GM23338 (cell line): ENCODE results near the gene WASL. TPM values are rescaled to one million over a fixed set of nuclear protein-coding genes. Genes with fewer than 3 reads are reported as not detected.

Experiments used
- ATAC-seq: fragments of 200-7000 bp; cut with Tn5 transposase; 3 replicates; pipeline ENCODE4 v1.9.1; 2020
- DNase-seq: peaks from one replicate; pipeline ENCODE4 v3.0.0-alpha.2; 2015; ENCODE audit warnings: low spot score
- H2AFZ ChIP-seq: fragments of 200-600 bp; sonication (generic); 2 replicates; pipeline ENCODE4 v1.8.0; 2016; ENCODE audit warnings: antibody characterized with exemption, mild to moderate bottlenecking, moderate library complexity
- H3F3A ChIP-seq: fragments of 200-600 bp; sonication (generic); replicated peaks from 2 replicates; pipeline ENCODE4 v1.8.0; 2017; ENCODE audit warnings: antibody characterized with exemption, mixed run types, low read depth
- H3K27ac ChIP-seq: fragments of 200-600 bp; sonication (generic); 2 replicates; pipeline ENCODE4 v1.6.1; 2016; ENCODE audit warnings: low read depth
- H3K27me3 ChIP-seq: fragments of 200-600 bp; sonication (generic); 2 replicates; pipeline ENCODE4 v1.8.0; 2016; ENCODE audit warnings: mild to moderate bottlenecking, mixed run types, moderate library complexity; ENCODE audit not compliant: insufficient read depth
- H3K36me3 ChIP-seq: fragments of 200-600 bp; sonication (generic); 2 replicates; pipeline ENCODE4 v1.8.0; 2016; ENCODE audit warnings: mild to moderate bottlenecking; ENCODE audit not compliant: insufficient read depth
- H3K4me1 ChIP-seq: fragments of 200-600 bp; sonication (generic); 2 replicates; pipeline ENCODE4 v1.8.0; 2016; ENCODE audit warnings: mild to moderate bottlenecking, moderate library complexity; ENCODE audit not compliant: insufficient read depth
- H3K4me2 ChIP-seq: fragments of 200-600 bp; sonication (generic); 2 replicates; pipeline ENCODE4 v1.7.1; 2017; ENCODE audit warnings: mixed run types
- H3K4me3 ChIP-seq: fragments of 200-600 bp; sonication (generic); 2 replicates; pipeline ENCODE4 v1.6.1; 2016; ENCODE audit warnings: mixed run types
- H3K79me2 ChIP-seq: fragments of 200-600 bp; sonication (generic); replicated peaks from 2 replicates; pipeline ENCODE4 v1.8.0; 2017; ENCODE audit warnings: mild to moderate bottlenecking; ENCODE audit not compliant: insufficient read depth
- H3K9me2 ChIP-seq: fragments of 200-600 bp; sonication (generic); 2 replicates; pipeline ENCODE4 v1.8.0; 2017; ENCODE audit not compliant: insufficient read depth
- H4K20me1 ChIP-seq: fragments of 200-600 bp; sonication (generic); replicated peaks from 2 replicates; pipeline ENCODE4 v1.8.0; 2017; ENCODE audit warnings: mild to moderate bottlenecking; ENCODE audit not compliant: insufficient read depth
- H3K27ac Mint-ChIP-seq: 2 replicates; pipeline ENCODE4 v1.8.0; 2020; ENCODE audit warnings: inconsistent platforms, mild to moderate bottlenecking, moderate library complexity, mixed read lengths
- H3K27me3 Mint-ChIP-seq: 3 replicates; pipeline ENCODE4 v1.8.0; 2022; ENCODE audit warnings: low read depth, mild to moderate bottlenecking, moderate library complexity, mixed read lengths, inconsistent platforms; ENCODE audit not compliant: insufficient read depth, poor library complexity
- H3K36me3 Mint-ChIP-seq: 3 replicates; pipeline ENCODE4 v1.8.0; 2021; ENCODE audit warnings: low read depth, mild to moderate bottlenecking, inconsistent platforms, moderate library complexity, mixed read lengths
- H3K4me1 Mint-ChIP-seq: 3 replicates; pipeline ENCODE4 v1.8.0; 2020; ENCODE audit warnings: mild to moderate bottlenecking, inconsistent platforms, mixed read lengths
- H3K4me3 Mint-ChIP-seq: 3 replicates; pipeline ENCODE4 v1.8.0; 2021; ENCODE audit warnings: moderate library complexity, mild to moderate bottlenecking, inconsistent platforms, mixed read lengths
- H3K9me3 Mint-ChIP-seq: 3 replicates; pipeline ENCODE4 v1.8.0; 2020; ENCODE audit warnings: moderate library complexity, mild to moderate bottlenecking, inconsistent platforms, mixed read lengths
- ETS1 ChIP-seq: IDR thresholded peaks from 2 replicates; pipeline ENCODE4 v1.6.1; 2016; ENCODE audit warnings: antibody characterized with exemption
- EZH2 ChIP-seq: fragments of 200-600 bp; sonication (generic); IDR thresholded peaks from one replicate; pipeline ENCODE4 v1.8.0; 2017; ENCODE audit warnings: antibody characterized with exemption, mild to moderate bottlenecking, low read depth; ENCODE audit not compliant: unreplicated experiment
- EZH2phosphoT487 ChIP-seq: fragments of 200-600 bp; sonication (generic); IDR thresholded peaks from one replicate; pipeline ENCODE4 v1.8.1; 2018; ENCODE audit warnings: antibody characterized with exemption; ENCODE audit not compliant: unreplicated experiment
- POLR2AphosphoS5 ChIP-seq: IDR thresholded peaks from 2 replicates; pipeline ENCODE4 v1.6.1; 2016; ENCODE audit warnings: antibody characterized with exemption, low read depth
- ZNF331 ChIP-seq: fragments of 250-450 bp; sonication (Bioruptor Pico); IDR thresholded peaks from 2 replicates; pipeline ENCODE4 v1.5.0; 2020; ENCODE audit warnings: low read depth, mild to moderate bottlenecking, moderate library complexity
- ZNF462 ChIP-seq: fragments of 250-450 bp; sonication (Bioruptor Pico); IDR thresholded peaks from 2 replicates; pipeline ENCODE4 v1.5.0; 2020; ENCODE audit warnings: mild to moderate bottlenecking, moderate library complexity
- polyA plus RNA-seq: library from polyadenylated mRNA; unstranded; fragments of >200 nt; fragmentation: Nextera tagmentation; extraction: Ambion mirVana; gene quantifications from 2 replicates; pipeline ENCODE4 v1.2.1, GENCODE V29; 2016
- total RNA-seq: library from RNA; depleted of rRNA; stranded (reverse); fragments of >200 nt; shearing (Covaris generic); gene quantifications from 2 replicates; pipeline ENCODE4 v1.2.3, GENCODE V29; 2014

The WASL gene
- total and polyA plus RNA-seq, 2 experiments from 2014 or later, result 36.4 to 45.3 TPM

- TF ChIP-seq ZNF462 (CRISPR knock-in tag) (no peak), EZH2phosphoT487 (no peak), ETS1 (no peak)
Observed at GRCh38 chr7:123788584-123788983, 39.8 kb upstream of the WASL start (continued).

- Histone ChIP-seq H3K4me3 (no peak overlapping the region), H4K20me1 (no peaks in the 10 kb centered on the region), H3K36me3 (no peaks in the 10 kb centered on the region), H3F3A (no peaks in the 10 kb centered on the region), H3K4me2 (no peak overlapping the region), H3K9me2 (peaks cover 13% of the 10 kb centered on the region; the same call in 1 of the 2 replicates), H3K4me1 (peaks cover 14% of the 10 kb centered on the region), H3K27me3 (no peaks in the 10 kb centered on the region), H3K79me2 (no peaks in the 10 kb centered on the region), H3K27ac (no peak overlapping the region), H2AFZ (peak overlapping the region; percentile 77)
- Mint-ChIP-seq H3K4me3 (no peak overlapping the region), H3K9me3 (no peaks in the 10 kb centered on the region), H3K27me3 (peaks cover 2% of the 10 kb centered on the region), H3K27ac (no peak overlapping the region), H3K4me1 (peaks cover 11% of the 10 kb centered on the region), H3K36me3 (no peaks in the 10 kb centered on the region)
- ATAC-seq, result no peak
- no peak for DNase-seq
- TF ChIP-seq POLR2AphosphoS5 (no peak), EZH2phosphoT487 (no peak), ZNF462 (CRISPR knock-in tag) (no peak), ZNF331 (no peak), EZH2 (no peak)
Observed at GRCh38 chr7:123787220-123788007, 38.6 kb upstream of the WASL start.
